GM13977 (cell line): ENCODE results near the gene GRAMD1B.

Experiments
- DNase-seq: peaks from one replicate; pipeline ENCODE4 v3.0.0; 2012; ENCODE audit warnings: low spot score
- in situ Hi-C: fragments of 300-500 bp; cut with MboI; formaldehyde crosslinking; loops from one replicate; pipeline ENCODE4 v1.12.0; 2022; ENCODE audit warnings: low sequenced_read_pairs, low pct_unique_long_range_greater_than_20kb, mixed read lengths, inconsistent platforms; ENCODE audit not compliant: unreplicated experiment
- TF ChIP-seq, protein P1 (sequence below): IDR thresholded peaks from 2 replicates; pipeline ENCODE4 v1.5.1; 2012; ENCODE audit warnings: mild to moderate bottlenecking, control low read depth; ENCODE audit not compliant: insufficient read depth; ENCODE audit errors: extremely low read depth, missing control alignments

GRAMD1B gene

DNA sequence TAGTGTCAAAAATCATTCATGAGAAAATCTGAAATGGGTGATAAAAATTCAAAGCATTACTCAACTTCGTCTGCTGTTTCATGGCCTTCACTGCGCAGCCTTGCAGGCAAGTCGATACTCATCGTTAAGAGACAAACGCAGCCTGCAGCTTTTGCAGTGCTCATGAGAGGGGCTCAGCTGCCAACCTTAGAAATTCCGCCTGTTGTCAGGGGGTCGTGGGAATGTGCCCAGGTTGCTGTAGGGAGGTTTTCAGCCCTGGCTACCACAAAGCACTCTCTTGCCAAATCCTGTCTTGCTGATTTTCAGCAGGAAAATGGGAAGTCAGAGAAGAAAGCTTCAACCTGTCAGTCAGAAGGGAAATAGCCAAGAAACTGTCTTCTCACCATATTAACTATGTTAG is 25.4 kb upstream of the GRAMD1B start:
- TF ChIP-seq, protein P1, sequence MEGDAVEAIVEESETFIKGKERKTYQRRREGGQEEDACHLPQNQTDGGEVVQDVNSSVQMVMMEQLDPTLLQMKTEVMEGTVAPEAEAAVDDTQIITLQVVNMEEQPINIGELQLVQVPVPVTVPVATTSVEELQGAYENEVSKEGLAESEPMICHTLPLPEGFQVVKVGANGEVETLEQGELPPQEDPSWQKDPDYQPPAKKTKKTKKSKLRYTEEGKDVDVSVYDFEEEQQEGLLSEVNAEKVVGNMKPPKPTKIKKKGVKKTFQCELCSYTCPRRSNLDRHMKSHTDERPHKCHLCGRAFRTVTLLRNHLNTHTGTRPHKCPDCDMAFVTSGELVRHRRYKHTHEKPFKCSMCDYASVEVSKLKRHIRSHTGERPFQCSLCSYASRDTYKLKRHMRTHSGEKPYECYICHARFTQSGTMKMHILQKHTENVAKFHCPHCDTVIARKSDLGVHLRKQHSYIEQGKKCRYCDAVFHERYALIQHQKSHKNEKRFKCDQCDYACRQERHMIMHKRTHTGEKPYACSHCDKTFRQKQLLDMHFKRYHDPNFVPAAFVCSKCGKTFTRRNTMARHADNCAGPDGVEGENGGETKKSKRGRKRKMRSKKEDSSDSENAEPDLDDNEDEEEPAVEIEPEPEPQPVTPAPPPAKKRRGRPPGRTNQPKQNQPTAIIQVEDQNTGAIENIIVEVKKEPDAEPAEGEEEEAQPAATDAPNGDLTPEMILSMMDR, result no peak
- in situ Hi-C loops, result no loop called here
- no peak for DNase-seq

DNA sequence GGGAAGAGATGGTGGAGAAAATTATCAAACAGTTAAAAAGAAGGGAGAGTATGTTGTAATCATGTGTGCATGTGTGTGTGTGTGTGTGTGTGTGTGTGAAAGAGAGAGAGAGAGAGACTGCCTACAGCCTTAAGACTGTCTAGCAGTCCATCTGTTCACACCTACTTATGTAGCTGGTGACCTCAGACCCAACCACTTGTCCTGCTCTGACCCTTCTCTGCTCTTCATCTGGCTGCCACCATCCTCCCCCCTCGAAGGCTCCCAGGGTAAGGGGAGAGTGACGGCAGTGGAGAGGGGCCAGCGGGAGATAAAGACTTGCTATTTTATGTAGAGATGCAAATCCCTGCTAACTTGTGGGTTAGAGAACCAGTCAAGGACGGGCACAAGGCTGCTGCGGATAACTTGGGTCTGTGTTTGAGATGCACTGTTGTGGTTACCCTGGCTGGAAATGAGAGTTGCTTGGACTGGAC is 24.9 kb upstream of the GRAMD1B start:
- DNase-seq, result no peak
- in situ Hi-C loops, result no loop called here
- TF ChIP-seq, protein P1, result no peak

DNA sequence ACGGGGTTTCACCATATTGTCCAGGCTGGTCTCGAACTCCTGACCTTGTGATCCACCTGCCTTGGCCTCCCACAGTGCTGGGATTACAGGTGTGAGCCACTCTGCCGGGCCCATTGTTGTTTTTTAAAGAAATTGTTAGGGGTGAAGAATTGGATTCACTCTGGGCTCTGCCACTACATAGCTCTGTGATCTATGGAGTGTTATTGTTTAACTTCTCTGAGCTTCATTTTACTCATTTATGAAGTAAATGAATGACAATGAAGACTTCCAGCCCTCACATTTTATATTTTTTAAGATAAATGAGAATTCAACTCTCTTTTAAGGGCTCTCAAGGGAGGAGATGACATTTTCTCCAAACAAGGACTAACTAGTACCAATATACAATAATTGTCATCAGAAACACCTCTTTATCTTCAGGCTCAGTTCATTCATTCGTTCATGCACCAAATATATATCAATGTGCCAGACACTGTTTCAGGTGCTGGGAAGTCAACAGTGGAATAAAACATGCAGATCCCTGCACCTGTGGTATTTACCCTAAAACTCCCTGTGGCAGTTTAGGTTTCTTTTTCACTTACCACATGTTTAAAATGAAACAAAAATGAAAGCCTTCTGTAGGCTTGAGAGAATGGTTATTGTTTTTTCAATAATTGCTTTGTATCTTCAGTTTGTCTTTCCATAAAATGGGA is 23.5 kb upstream of the GRAMD1B start:
- TF ChIP-seq, protein P1, result no peak
- in situ Hi-C loops, result no loop called here
- DNase-seq, result no peak

DNA sequence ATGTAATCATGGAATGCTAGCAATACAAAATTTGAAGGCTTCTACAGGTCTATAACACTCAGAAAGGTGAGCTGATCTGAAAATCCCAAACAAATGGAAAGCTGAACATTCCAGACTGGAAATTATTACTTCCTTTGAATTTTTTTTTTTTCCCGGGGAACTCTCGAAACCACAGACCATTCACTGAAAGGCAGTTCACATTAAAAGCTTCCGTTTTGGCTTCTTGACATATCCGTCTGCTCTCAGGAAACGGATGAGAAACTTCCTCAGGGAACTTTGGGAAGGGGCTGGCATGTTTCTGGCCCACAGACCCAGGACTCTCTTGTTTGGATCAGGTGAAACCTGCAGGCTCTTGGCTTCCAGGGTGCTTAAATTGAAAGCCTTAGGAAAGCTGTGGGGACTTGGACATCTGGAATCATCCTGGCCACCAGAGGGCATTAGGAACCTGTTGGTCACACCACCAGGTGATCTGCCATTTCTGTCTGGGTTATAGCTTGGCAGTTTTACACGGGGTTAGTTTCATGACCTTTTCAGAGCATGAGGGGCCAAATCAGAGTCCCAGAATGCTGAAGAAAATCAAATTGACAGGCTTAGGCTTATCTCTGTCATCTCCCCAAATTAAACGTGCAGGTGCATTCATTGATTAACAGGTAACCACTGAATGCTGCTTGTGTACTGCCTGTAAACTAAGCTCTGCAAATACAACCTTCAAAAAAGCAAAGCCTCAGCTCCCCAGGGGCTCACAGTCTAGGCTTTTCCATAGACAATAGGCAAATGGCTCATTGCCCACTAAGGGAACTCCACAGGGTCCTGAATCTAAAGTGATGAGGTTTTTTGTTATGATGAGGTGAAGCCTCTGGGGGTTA is 22.7 kb upstream of the GRAMD1B start:
- no peak for DNase-seq
- TF ChIP-seq, protein P1, result peak; percentile 68
- in situ Hi-C loops, result no loop called here

DNA sequence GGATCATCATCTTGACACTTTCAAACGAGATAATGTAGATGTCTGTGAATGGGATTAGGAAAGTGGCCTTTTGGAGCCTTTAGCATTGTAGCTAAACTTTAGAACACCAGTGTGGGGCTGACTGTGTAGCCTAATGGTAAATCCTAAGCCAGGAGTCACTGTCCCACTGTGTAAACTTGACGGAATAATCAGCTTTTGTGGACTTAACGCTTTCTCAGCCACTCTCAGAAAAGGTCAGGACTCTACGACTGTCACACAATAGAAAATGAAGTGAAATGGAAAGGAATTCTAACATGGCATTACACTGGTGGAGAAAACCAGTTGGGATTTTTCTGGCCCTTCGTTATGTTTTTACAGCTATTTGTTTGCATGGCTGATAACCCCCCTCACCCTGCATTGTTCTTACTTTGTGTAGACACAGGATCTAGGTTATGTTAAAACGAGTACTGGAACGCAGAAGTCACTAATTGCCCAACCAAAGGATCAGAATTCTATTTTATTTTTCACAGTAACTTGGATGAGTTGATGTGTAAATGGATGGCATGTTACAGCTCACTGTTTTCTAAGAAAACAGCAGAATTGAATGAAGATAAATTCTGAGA is 22.0 kb upstream of the GRAMD1B start:
- in situ Hi-C loops, result no loop called here
- TF ChIP-seq, protein P1, result no peak
- no peak for DNase-seq

DNA sequence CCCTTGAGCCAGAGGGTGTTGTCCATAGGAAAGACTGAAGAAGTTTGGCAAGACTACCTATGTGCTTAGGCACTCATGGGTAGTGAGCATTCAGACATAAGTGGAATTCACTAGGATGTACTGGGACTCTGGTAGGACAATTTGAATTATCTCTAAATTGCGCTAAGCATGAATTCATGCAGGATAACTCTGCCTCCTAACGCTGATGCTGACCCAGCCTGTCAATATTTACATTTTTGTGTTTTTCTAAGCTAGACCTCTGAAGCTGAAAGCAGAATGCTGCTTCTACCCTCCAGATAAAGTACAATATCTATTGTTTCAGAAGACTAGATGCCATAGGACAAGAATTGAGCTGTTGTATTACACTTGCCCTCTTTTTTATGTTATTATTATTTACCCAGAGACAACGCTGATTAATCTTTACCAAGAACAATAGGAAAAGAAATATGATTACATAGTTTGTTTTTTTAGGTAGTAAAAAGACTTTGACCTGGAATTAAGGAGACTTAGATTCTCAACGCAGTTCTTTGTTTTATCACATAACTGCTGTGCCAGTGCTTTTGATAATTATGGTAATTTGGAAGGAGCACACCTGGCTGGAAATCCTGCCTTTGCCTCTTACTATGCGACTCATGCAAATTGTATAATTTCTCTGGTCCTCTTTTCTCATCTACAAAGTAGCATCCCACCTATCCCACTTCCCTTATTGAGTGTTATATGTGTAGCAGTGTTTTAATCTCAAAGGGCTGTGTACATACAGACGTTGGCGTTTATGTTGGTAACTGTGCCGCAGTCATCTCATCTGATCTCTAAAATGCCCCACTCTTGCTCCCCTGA is 21.2 kb upstream of the GRAMD1B start:
- no peak for DNase-seq
- TF ChIP-seq, protein P1, result no peak
- in situ Hi-C loops, result no loop called here
